GM10248 (cell line): ENCODE data around the gene MGAT4A.

Source experiments
- CTCF ChIA-PET: fragments of 300-600 bp; sonication (Branson Sonifier 250); formaldehyde crosslinking; extraction: SDS; loops from one replicate; lab custom pipeline; 2021; ENCODE audit warnings: antibody characterized with exemption; lab: Yijun Ruan, JAX
- POLR2A ChIA-PET: fragments of 350-650 bp; sonication (Branson Sonifier 250); formaldehyde crosslinking; extraction: SDS; loops from one replicate; lab custom pipeline; 2020; ENCODE audit warnings: antibody characterized with exemption; lab: Yijun Ruan, JAX
- DNase-seq: peaks from one replicate; pipeline ENCODE4 v3.0.0; 2012; ENCODE audit errors: extremely low spot score
- CTCF ChIP-seq: IDR thresholded peaks from 2 replicates; pipeline ENCODE4 v1.5.1; 2012; ENCODE audit warnings: mild to moderate bottlenecking, low read depth; ENCODE audit errors: extremely low read depth, missing control alignments, control extremely low read depth

Gene MGAT4A

GRCh38 chr2:98608962-98609604 is 121.8 kb downstream of the MGAT4A start:
- ChIA-PET POLR2A (no interaction called here), CTCF (interaction anchor here (0.7 to 2.0 kb wide), 4 partner anchors 52 to 909 kb away, joined by 3 to 5 read pairs (median 4); no protein-coding TSS in a partner anchor)
- DNase-seq = no peak
- no peak for TF ChIP-seq CTCF

- CTCF ChIA-PET = interaction anchor here (0.8 to 3.0 kb wide), 5 partner anchors 40 to 196 kb away, joined by 3 to 9 read pairs (median 4); no protein-coding TSS in a partner anchor
- no peak for TF ChIP-seq CTCF
- DNase-seq = peak; percentile 97
- POLR2A ChIA-PET = no interaction called here
These were observed 122.6 kb downstream of the MGAT4A start, which contains the start of the genes COA5 and UNC50 for GRCh38 chr2:98608116-98608961. COA5 (minus strand) TSS chr2:98608512; CDS start chr2:98608405, 107 bp downstream. UNC50 (plus strand) TSS chr2:98608589; CDS start chr2:98609760, 1,171 bp downstream.

GRCh38 chr2:98607741-98608115 is 123.2 kb downstream of the MGAT4A start:
- ChIA-PET CTCF (interaction anchor here (1.4 to 3.0 kb wide), 3 partner anchors 39 to 195 kb away, joined by 3 to 9 read pairs (median 5); no protein-coding TSS in a partner anchor), POLR2A (no interaction called here)
- DNase-seq = no peak
- no peak for TF ChIP-seq CTCF

- ChIA-PET POLR2A (no interaction called here), CTCF (interaction anchor here (1.4 to 3.0 kb wide), 2 partner anchors 38 to 194 kb away, joined by 3 to 9 read pairs; no protein-coding TSS in a partner anchor)
- TF ChIP-seq CTCF = no peak
- DNase-seq = no peak
These were observed 123.8 kb downstream of the MGAT4A start for GRCh38 chr2:98607104-98607503.

GRCh38 chr2:98606431-98606830 is 124.5 kb downstream of the MGAT4A start:
- no peak for TF ChIP-seq CTCF
- ChIA-PET CTCF (interaction anchor here (1.3 to 3.0 kb wide), 2 partner anchors 10 to 194 kb away, joined by 3 to 9 read pairs; no protein-coding TSS in a partner anchor), POLR2A (no interaction called here)
- DNase-seq = no peak

- POLR2A ChIA-PET = no interaction called here
- TF ChIP-seq CTCF = no peak
- no peak for DNase-seq
- CTCF ChIA-PET = interaction anchor here (2.3 to 3.0 kb wide), 2 partner anchors 15 to 192 kb away, joined by 9 read pairs; no protein-coding TSS in a partner anchor
These were observed 125.9 kb downstream of the MGAT4A start for GRCh38 chr2:98605076-98605475.
